AG20443 (cell line): ENCODE results near the gene SLC49A3.

Experiments used
- DNase-seq: peaks from one replicate; pipeline ENCODE4 v3.0.0; 2012; ENCODE audit warnings: low spot score, mixed read lengths

The SLC49A3 gene

GRCh38 chr4:633406-633805 lies 55.5 kb downstream of the SLC49A3 start:
- DNase-seq, result no peak

DNA sequence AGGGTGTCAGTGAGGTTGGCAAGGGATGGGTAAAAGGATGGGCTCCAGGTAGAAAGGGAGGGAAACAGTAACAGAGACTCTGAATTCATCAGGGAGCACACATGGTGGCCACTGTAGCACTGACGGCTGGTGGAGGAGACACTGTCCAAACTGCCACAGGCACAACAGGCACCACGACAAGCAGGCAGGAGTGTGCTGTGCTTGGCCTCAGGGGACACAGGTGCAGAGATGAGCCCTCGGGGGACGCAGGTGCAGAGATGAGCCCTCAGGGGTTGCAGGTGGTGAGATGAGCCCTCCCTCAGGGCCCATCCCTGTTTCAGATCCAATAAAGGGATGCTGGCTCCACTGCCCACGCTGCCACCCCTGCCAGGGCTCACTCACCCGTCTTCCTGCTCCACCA lies 56.0 kb downstream of the SLC49A3 start:
- DNase-seq, result no peak

GRCh38 chr4:632196-632790 lies 56.7 kb downstream of the SLC49A3 start:
- no peak for DNase-seq
